Fibroblast of villous mesenchyme (primary cell): ENCODE results near the gene ARHGDIA. TPM values are rescaled to one million over a fixed set of nuclear protein-coding genes. Genes with fewer than 3 reads are reported as not detected.
A peak's percentile ranks its signal among the peaks of the same experiment; 100 is the strongest.
"Not testable (repeated sequence)": the region's sequence is repeated elsewhere in the genome, so short reads cannot be mapped to it uniquely, and the experiment has no call there.

ENCODE experiments used
- DNase-seq: peaks from one replicate; pipeline ENCODE4 v3.0.0-alpha.2; 2010; ENCODE audit warnings: low read depth
- H3K4me3 ChIP-seq: 2 replicates; pipeline ENCODE4 v1.5.1; 2011; ENCODE audit warnings: low read depth, mild to moderate bottlenecking, low read length
- CTCF ChIP-seq: IDR thresholded peaks from 2 replicates; pipeline ENCODE4 v1.5.1; 2012; ENCODE audit warnings: low read depth, mild to moderate bottlenecking, low read length; ENCODE audit not compliant: insufficient read depth
- total RNA-seq: library from RNA; depleted of rRNA; stranded (reverse); fragments of >200 nt; gene quantifications from 2 replicates; pipeline ENCODE4 v1.2.3, GENCODE V29; 2012

ARHGDIA gene
- total RNA-seq, 1 donor: 106 TPM

GRCh38 chr17:81841866-81842265 is 29.3 kb downstream of the ARHGDIA start:
- no peak for DNase-seq
- no peak overlapping the region for H3K4me3 ChIP-seq
- no peak for TF ChIP-seq CTCF

GRCh38 chr17:81840826-81841778 is 30.0 kb downstream of the ARHGDIA start:
- DNase-seq: no peak
- no peak overlapping the region for H3K4me3 ChIP-seq
- no peak for TF ChIP-seq CTCF

- DNase-seq, H3K4me3 ChIP-seq: not testable (repeated sequence)
Measured at GRCh38 chr17:81840059-81840458, 31.1 kb downstream of the ARHGDIA start.

- no peak for DNase-seq
- no peak overlapping the region for H3K4me3 ChIP-seq
- TF ChIP-seq CTCF: no peak
Measured at GRCh38 chr17:81839301-81839700, 31.8 kb downstream of the ARHGDIA start.

GRCh38 chr17:81838753-81839255 is 32.3 kb downstream of the ARHGDIA start:
- no peak for TF ChIP-seq CTCF
- no peak for DNase-seq
- H3K4me3 ChIP-seq: no peak overlapping the region

- TF ChIP-seq CTCF: no peak
- no peak overlapping the region for H3K4me3 ChIP-seq
- DNase-seq: peak; percentile 68
Measured at GRCh38 chr17:81837641-81838040, 33.5 kb downstream of the ARHGDIA start.

GRCh38 chr17:81834831-81835267 is 36.3 kb downstream of the ARHGDIA start, which contains the start of gene PPP1R27:
PPP1R27 (minus strand) TSS chr17:81835050; CDS start chr17:81834953, 97 bp downstream.
- DNase-seq: no peak
- peak within 1 kb of the TSS; percentile 79 for H3K4me3 ChIP-seq
- no peak for TF ChIP-seq CTCF
